Spleen (tissue), 7 donors: Measurements from ENCODE around the gene SPTBN2.

Experiments used
- POLR2A ChIP-seq, 3 donors: fragments of 450-650 bp; IDR thresholded peaks; one replicate each; pipeline ENCODE4 v1.5.1; 2017; ENCODE audit warnings: antibody characterized with exemption in 3 of 3, mild to moderate bottlenecking in 1 of 3
- POLR2AphosphoS5 ChIP-seq, 3 donors: sonication (generic); formaldehyde crosslinking; IDR thresholded peaks; one replicate each; pipeline ENCODE4 v1.5.1; 2017; ENCODE audit warnings: antibody characterized with exemption in 3 of 3
- TF ChIP-seq, protein P1 (sequence below), 11 experiments: fragments of 200-600 bp in 7 of 11; fragments of 450-650 bp in 4 of 11; sonication (generic) in 4 of 11; IDR thresholded peaks in 8 of 11; conservative IDR thresholded peaks in 3 of 11; 1 replicate in 7 of 11; 2 replicates in 4 of 11; pipeline versions ENCODE4 v1.4.0 to v1.8.0; 2016 to 2021; ENCODE audit warnings: antibody characterized with exemption in 11 of 11, inconsistent platforms in 4 of 11, mild to moderate bottlenecking in 1 of 11
- donor health status: DM: no; HTN: no; CAD: no; lungs with moderate emphysema.
- donor health status: DM: no; HTN: no; CAD: no.
- donor health status: DM: no; HTN: no; CAD: no.

DNA sequence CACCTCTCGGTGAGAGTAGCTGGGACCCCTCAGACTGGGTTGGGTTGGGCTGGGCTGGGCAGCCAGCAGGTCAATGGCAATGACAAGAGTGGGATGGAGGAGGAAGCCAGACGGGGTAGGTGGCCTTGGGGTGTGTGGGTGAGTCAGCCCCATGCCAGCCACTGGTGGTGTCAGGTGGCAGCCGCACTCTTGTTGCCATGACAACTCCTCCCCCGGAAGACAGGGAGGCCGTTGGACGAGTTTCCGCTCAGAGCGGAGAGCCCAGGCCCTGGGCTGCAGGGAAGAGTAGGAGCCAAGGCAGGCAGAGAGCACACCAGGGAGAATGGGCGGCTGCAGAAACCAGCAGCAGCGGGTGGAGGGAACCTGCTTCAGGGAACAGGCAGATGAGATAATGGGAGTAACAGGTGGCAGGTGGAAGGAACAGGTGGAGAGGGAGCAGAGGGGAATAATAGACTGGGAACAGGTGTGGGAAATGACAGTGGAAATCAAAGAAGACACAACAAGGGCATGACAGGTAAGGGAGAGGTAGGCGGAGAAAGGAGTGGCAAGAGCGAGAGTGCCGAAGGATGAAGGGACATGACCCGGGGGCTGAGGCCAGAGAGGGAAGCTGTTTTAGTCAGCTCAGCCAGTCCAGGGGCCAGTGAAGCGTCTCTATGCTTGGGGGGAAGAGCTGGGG is 8.7 kb downstream of the SPTBN2 start:
- TF ChIP-seq, protein P1, sequence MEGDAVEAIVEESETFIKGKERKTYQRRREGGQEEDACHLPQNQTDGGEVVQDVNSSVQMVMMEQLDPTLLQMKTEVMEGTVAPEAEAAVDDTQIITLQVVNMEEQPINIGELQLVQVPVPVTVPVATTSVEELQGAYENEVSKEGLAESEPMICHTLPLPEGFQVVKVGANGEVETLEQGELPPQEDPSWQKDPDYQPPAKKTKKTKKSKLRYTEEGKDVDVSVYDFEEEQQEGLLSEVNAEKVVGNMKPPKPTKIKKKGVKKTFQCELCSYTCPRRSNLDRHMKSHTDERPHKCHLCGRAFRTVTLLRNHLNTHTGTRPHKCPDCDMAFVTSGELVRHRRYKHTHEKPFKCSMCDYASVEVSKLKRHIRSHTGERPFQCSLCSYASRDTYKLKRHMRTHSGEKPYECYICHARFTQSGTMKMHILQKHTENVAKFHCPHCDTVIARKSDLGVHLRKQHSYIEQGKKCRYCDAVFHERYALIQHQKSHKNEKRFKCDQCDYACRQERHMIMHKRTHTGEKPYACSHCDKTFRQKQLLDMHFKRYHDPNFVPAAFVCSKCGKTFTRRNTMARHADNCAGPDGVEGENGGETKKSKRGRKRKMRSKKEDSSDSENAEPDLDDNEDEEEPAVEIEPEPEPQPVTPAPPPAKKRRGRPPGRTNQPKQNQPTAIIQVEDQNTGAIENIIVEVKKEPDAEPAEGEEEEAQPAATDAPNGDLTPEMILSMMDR (IDR thresholded peaks at IDR 0.05 in 8 of 11, conservative IDR thresholded peaks at IDR 0.05 in 3 of 11), result no peak
- TF ChIP-seq POLR2A (IDR thresholded peaks at IDR 0.05) (no peak), POLR2AphosphoS5 (IDR thresholded peaks at IDR 0.05) (peak; percentile 66 to 78 (median 72))
